Fibroblast of pulmonary artery (primary cell): ENCODE data around the gene C2orf49.

Source experiments
- DNase-seq: peaks from one replicate; pipeline ENCODE4 v3.0.0-alpha.2; 2010; ENCODE audit warnings: low read depth
- H3K4me3 ChIP-seq: replicated peaks from 2 replicates; pipeline ENCODE4 v1.5.1; 2011; ENCODE audit warnings: low read depth, mild to moderate bottlenecking, control low read depth, low read length, moderate library complexity
- CTCF ChIP-seq: IDR thresholded peaks from 2 replicates; pipeline ENCODE4 v1.5.1; 2011; ENCODE audit warnings: mild to moderate bottlenecking, control low read depth, low read length, inconsistent platforms; ENCODE audit errors: missing control alignments

The C2orf49 gene

GRCh38 chr2:105307550-105307949 is 29.8 kb upstream of the C2orf49 start:
- H3K4me3 ChIP-seq = no peak overlapping the region
- DNase-seq = no peak
- TF ChIP-seq CTCF = no peak

GRCh38 chr2:105307962-105308361 is 29.4 kb upstream of the C2orf49 start:
- DNase-seq = no peak
- no peak for TF ChIP-seq CTCF
- no peak overlapping the region for H3K4me3 ChIP-seq

- H3K4me3 ChIP-seq = no peak overlapping the region
- no peak for DNase-seq
- no peak for TF ChIP-seq CTCF
These were observed 28.8 kb upstream of the C2orf49 start for GRCh38 chr2:105308382-105309146.

DNA sequence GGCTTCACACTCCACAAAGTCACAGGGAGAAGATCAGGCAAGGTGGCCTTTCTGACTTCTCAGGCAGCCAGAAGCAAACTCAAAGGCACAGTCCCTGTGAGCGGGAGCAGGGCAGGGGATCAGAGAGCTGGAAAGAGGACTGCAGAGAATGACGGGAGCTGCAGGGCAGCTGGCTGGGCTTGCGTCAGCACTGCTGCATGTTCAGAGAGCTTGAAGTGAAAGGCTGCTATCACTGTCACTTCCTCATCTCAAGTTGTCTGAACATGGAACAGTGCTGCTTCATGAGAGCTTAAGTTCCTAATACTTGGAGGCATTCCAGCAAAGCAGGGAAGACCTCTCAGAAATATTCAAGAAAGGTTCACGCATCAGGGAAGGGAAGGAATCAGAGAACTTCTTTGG is 28.2 kb upstream of the C2orf49 start:
- no peak for DNase-seq
- no peak overlapping the region for H3K4me3 ChIP-seq
- TF ChIP-seq CTCF = no peak

GRCh38 chr2:105313877-105314276 is 23.5 kb upstream of the C2orf49 start:
- no peak for DNase-seq
- TF ChIP-seq CTCF = no peak
- H3K4me3 ChIP-seq = no peak overlapping the region

DNA sequence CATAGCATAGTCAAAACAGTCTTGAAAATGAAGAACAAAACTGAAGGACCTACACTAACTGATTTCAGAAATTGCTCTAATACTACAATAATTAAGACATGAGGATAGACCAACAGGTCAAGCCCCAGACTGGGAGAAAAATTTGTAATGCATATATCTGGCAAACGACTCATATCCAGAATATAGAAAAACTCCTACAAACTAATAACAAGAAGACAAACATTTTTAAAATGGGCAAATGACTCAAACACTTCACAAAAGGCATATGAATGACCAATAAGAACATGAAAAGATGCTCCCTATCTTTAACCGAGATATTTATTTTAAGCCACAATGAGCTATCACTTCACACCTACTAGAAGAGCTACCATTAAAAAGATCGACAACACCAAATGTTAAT is 22.0 kb upstream of the C2orf49 start:
- DNase-seq = no peak
- no peak overlapping the region for H3K4me3 ChIP-seq
- TF ChIP-seq CTCF = no peak

DNA sequence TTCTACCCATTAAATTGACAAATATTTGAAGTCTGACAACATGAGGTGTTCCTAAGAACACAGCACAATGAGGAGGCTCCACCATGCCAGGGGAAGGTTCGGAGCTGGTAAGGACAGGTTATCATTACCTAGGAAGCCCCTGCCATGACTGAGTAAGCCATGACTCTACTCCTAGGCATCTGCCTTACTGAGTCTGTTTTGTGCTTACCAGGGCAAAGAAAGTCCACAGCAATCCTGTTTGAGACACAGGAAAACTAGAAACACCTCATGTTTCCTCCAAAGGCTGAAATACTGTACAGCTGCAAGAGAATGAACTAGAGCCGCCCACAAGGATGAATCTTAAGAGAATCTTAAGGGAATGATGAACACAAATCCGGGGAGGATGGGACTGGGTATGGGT is 19.4 kb upstream of the C2orf49 start:
- TF ChIP-seq CTCF = no peak

More for the DNA sequence above, 19.4 kb upstream of the C2orf49 start:
- no peak overlapping the region for H3K4me3 ChIP-seq
- no peak for DNase-seq
